EH (cell line): Measurements from ENCODE around the gene PAX7.

Source experiments
- DNase-seq: peaks from one replicate; pipeline ENCODE4 v3.0.0-alpha.2; 2015; ENCODE audit warnings: low read depth

The PAX7 gene

GRCh38 chr1:18796950-18797349 lies 166.3 kb downstream of the PAX7 start:
- DNase-seq: no peak
